Hepatocyte (in vitro differentiated cells): ENCODE data around the gene TCN2. TPM values are rescaled to one million over a fixed set of nuclear protein-coding genes. Genes with fewer than 3 reads are reported as not detected.

ENCODE experiments used
- DNase-seq: peaks from one replicate; pipeline ENCODE4 v3.0.0-alpha.2; 2016; ENCODE audit warnings: low spot score
- H2AFZ ChIP-seq: fragments of 200-600 bp; sonication (generic); 2 replicates; pipeline ENCODE4 v1.6.0; 2016; ENCODE audit warnings: antibody characterized with exemption, mild to moderate bottlenecking
- H3K27ac ChIP-seq: fragments of 200-600 bp; sonication (generic); 2 replicates; pipeline ENCODE4 v1.5.1; 2016; ENCODE audit warnings: mild to moderate bottlenecking
- H3K27me3 ChIP-seq: fragments of 200-600 bp; sonication (generic); 2 replicates; pipeline ENCODE4 v1.6.1; 2016
- H3K36me3 ChIP-seq: fragments of 200-600 bp; sonication (generic); replicated peaks from 2 replicates; pipeline ENCODE4 v1.5.1; 2016; ENCODE audit warnings: low read depth; ENCODE audit not compliant: insufficient read depth
- H3K4me1 ChIP-seq: fragments of 200-600 bp; sonication (generic); 2 replicates; pipeline ENCODE4 v1.5.1; 2016; ENCODE audit warnings: mild to moderate bottlenecking, moderate library complexity; ENCODE audit not compliant: insufficient read depth
- H3K4me2 ChIP-seq: fragments of 200-600 bp; sonication (generic); 2 replicates; pipeline ENCODE4 v1.6.0; 2016
- H3K4me3 ChIP-seq: fragments of 200-600 bp; sonication (generic); 2 replicates; pipeline ENCODE4 v1.5.1; 2016; ENCODE audit warnings: mild to moderate bottlenecking
- H3K79me2 ChIP-seq: fragments of 200-600 bp; sonication (generic); 2 replicates; pipeline ENCODE4 v1.6.0; 2017; ENCODE audit warnings: mild to moderate bottlenecking
- H3K9me2 ChIP-seq: fragments of 200-600 bp; sonication (generic); replicated peaks from 2 replicates; pipeline ENCODE4 v1.6.0; 2017; ENCODE audit warnings: mild to moderate bottlenecking; ENCODE audit not compliant: insufficient read depth
- H3K9me3 ChIP-seq: fragments of 200-600 bp; sonication (generic); 2 replicates; pipeline ENCODE4 v1.5.1; 2016; ENCODE audit warnings: low read depth, mild to moderate bottlenecking
- H4K20me1 ChIP-seq: fragments of 200-600 bp; sonication (generic); 2 replicates; pipeline ENCODE4 v1.6.0; 2016; ENCODE audit warnings: mild to moderate bottlenecking; ENCODE audit not compliant: insufficient read depth, poor library complexity, severe bottlenecking
- CTCF ChIP-seq: fragments of 200-600 bp; sonication (generic); IDR thresholded peaks from 2 replicates; pipeline ENCODE4 v1.5.1; 2016; ENCODE audit warnings: antibody characterized with exemption, mild to moderate bottlenecking; ENCODE audit not compliant: poor library complexity
- EZH2 ChIP-seq: fragments of 200-600 bp; sonication (generic); IDR thresholded peaks from 2 replicates; pipeline ENCODE4 v1.6.1; 2016; ENCODE audit warnings: antibody characterized with exemption, mild to moderate bottlenecking, borderline replicate concordance
- EZH2phosphoT487 ChIP-seq: fragments of 200-600 bp; sonication (generic); IDR thresholded peaks from one replicate; pipeline ENCODE4 v1.6.1; 2018; ENCODE audit warnings: antibody characterized with exemption, mild to moderate bottlenecking, low read depth, moderate library complexity; ENCODE audit not compliant: unreplicated experiment, severe bottlenecking
- WGBS: methylation state at CpG from one replicate; pipeline ENCODE4 v1.1.6; 2016; ENCODE audit warnings: low lambda C conversion rate; ENCODE audit errors: missing lambda C conversion rate; 5-methylcytosine and 5-hydroxymethylcytosine counted together
- polyA plus RNA-seq: library from polyadenylated mRNA; unstranded; fragments of >200 nt; fragmentation: Nextera tagmentation; extraction: Ambion mirVana; gene quantifications from 2 replicates; pipeline ENCODE4 v1.2.1, GENCODE V29; 2016
- total RNA-seq: library from RNA; depleted of rRNA; stranded (reverse); fragments of >200 nt; gene quantifications from 2 replicates; pipeline ENCODE4 v1.2.3, GENCODE V29; 2014

The TCN2 gene
- total and polyA plus RNA-seq, 2 experiments from 2014 or later = 28.8 to 39.3 TPM

GRCh38 chr22:30603801-30604200 lies 3.2 kb upstream of the TCN2 start:
- Histone ChIP-seq H3K27me3 (no peaks in the 10 kb centered on the region), H3K4me3 (no peak overlapping the region), H3K4me1 (peaks cover 29% of the 10 kb centered on the region), H3K36me3 (no peaks in the 10 kb centered on the region), H4K20me1 (no peaks in the 10 kb centered on the region), H3K9me3 (no peaks in the 10 kb centered on the region), H3K4me2 (no peak overlapping the region), H3K27ac (no peak overlapping the region), H3K9me2 (no peaks in the 10 kb centered on the region), H2AFZ (no peak overlapping the region), H3K79me2 (peaks cover 3% of the 10 kb centered on the region)
- TF ChIP-seq EZH2phosphoT487 (no peak), CTCF (no peak), EZH2 (no peak)
- WGBS = 75% methylated on average over 3 of the region's 3 CpGs
- no peak for DNase-seq

GRCh38 chr22:30604723-30605122 lies 2.3 kb upstream of the TCN2 start:
- no peak for DNase-seq
- H3K27me3 ChIP-seq = no peaks in the 10 kb centered on the region
- TF ChIP-seq EZH2phosphoT487 (no peak), CTCF (no peak), EZH2 (no peak)
- H4K20me1 ChIP-seq = no peaks in the 10 kb centered on the region
- no peak overlapping the region for H3K4me3 ChIP-seq
- H3K9me3 ChIP-seq = no peaks in the 10 kb centered on the region
- peaks cover 37% of the 10 kb centered on the region for H3K4me1 ChIP-seq
- no peaks in the 10 kb centered on the region for H3K9me2 ChIP-seq
- H3K36me3 ChIP-seq = no peaks in the 10 kb centered on the region
- WGBS = 100% methylated on average over 2 of the region's 2 CpGs
- no peak overlapping the region for H3K4me2 ChIP-seq
- H2AFZ ChIP-seq = no peak overlapping the region
- peaks cover 3% of the 10 kb centered on the region for H3K79me2 ChIP-seq
- H3K27ac ChIP-seq = no peak overlapping the region

- peak overlapping the region; percentile 97 for H3K4me2 ChIP-seq
- H3K36me3 ChIP-seq = no peaks in the 10 kb centered on the region
- 43% methylated on average over 9 of the region's 9 CpGs for WGBS
- TF ChIP-seq EZH2phosphoT487 = no peak
- TF ChIP-seq CTCF = peak; percentile 67
- TF ChIP-seq EZH2 = no peak
- peak; percentile 65 for DNase-seq
- H3K9me2 ChIP-seq = no peaks in the 10 kb centered on the region
- H4K20me1 ChIP-seq = no peaks in the 10 kb centered on the region
- H3K79me2 ChIP-seq = peaks cover 3% of the 10 kb centered on the region
- no peak overlapping the region for H3K4me3 ChIP-seq
- H3K4me1 ChIP-seq = peaks cover 39% of the 10 kb centered on the region
- H3K27ac ChIP-seq = peak overlapping the region; percentile 97
- no peaks in the 10 kb centered on the region for H3K9me3 ChIP-seq
- H2AFZ ChIP-seq = peak overlapping the region; percentile 99
- H3K27me3 ChIP-seq = no peaks in the 10 kb centered on the region
Observed at GRCh38 chr22:30605449-30606110, 1.4 kb upstream of the TCN2 start.
